ENCODE data around the gene HSPA12A.

Gene HSPA12A

GRCh38 chr10:116627386-116627933, 114.9 kb downstream of the HSPA12A start:
- Histone ChIP-seq H3K27me3 (ENCODE audit: control insufficient read depth, insufficient read depth, low read length) (peaks cover 9% of the 10 kb centered on the region), H3K9me3 (ENCODE audit: control insufficient read depth, insufficient read depth, low read length) (no peaks in the 10 kb centered on the region), H3K36me3 (ENCODE audit: control insufficient read depth, insufficient read depth, low read length) (no peaks in the 10 kb centered on the region), H3K4me3 (ENCODE audit: low read depth, low read length) (peak overlapping the region; percentile 75), H3K4me1 (ENCODE audit: control insufficient read depth, insufficient read depth, low read length) (0 out of 2 replicates have a peak, but pooled peaks cover 3% of the 10 kb centered on the region), H3K9ac (ENCODE audit: low read depth, low read length) (0 out of 2 replicates have a peak overlapping the region, but pooled peaks have one; percentile 48), H3K27ac (ENCODE audit: low read depth, low read length) (no peak overlapping the region)

- 0 out of 2 replicates have a peak, but pooled peaks cover 3% of the 10 kb centered on the region for H3K4me1 ChIP-seq (ENCODE audit: control insufficient read depth, insufficient read depth, low read length)
- H3K27ac ChIP-seq (ENCODE audit: low read depth, low read length) = no peak overlapping the region
- H3K36me3 ChIP-seq (ENCODE audit: control insufficient read depth, insufficient read depth, low read length) = no peaks in the 10 kb centered on the region
Observed at GRCh38 chr10:116626815-116627214, 115.6 kb downstream of the HSPA12A start.

GRCh38 chr10:116625845-116626244, 116.5 kb downstream of the HSPA12A start:
- no peaks in the 10 kb centered on the region for H3K9me3 ChIP-seq (ENCODE audit: control insufficient read depth, insufficient read depth, low read length)
- H3K27ac ChIP-seq (ENCODE audit: low read depth, low read length) = no peak overlapping the region
- no peak overlapping the region for H3K4me3 ChIP-seq (ENCODE audit: low read depth, low read length)
- H3K9ac ChIP-seq (ENCODE audit: low read depth, low read length) = no peak overlapping the region
- no peaks in the 10 kb centered on the region for H3K36me3 ChIP-seq (ENCODE audit: control insufficient read depth, insufficient read depth, low read length)
- peaks cover 9% of the 10 kb centered on the region for H3K27me3 ChIP-seq (ENCODE audit: control insufficient read depth, insufficient read depth, low read length)
- 0 out of 2 replicates have a peak, but pooled peaks cover 3% of the 10 kb centered on the region for H3K4me1 ChIP-seq (ENCODE audit: control insufficient read depth, insufficient read depth, low read length)

More at GRCh38 chr10:116626815-116627214, 115.6 kb downstream of the HSPA12A start:
- Histone ChIP-seq H3K9ac (ENCODE audit: low read depth, low read length) (no peak overlapping the region), H3K9me3 (ENCODE audit: control insufficient read depth, insufficient read depth, low read length) (no peaks in the 10 kb centered on the region), H3K27me3 (ENCODE audit: control insufficient read depth, insufficient read depth, low read length) (peaks cover 9% of the 10 kb centered on the region), H3K4me3 (ENCODE audit: low read depth, low read length) (no peak overlapping the region)

- Histone ChIP-seq H3K9ac (ENCODE audit: low read depth, low read length) (no peak overlapping the region), H3K4me3 (ENCODE audit: low read depth, low read length) (no peak overlapping the region), H3K9me3 (ENCODE audit: control insufficient read depth, insufficient read depth, low read length) (no peaks in the 10 kb centered on the region), H3K36me3 (ENCODE audit: control insufficient read depth, insufficient read depth, low read length) (no peaks in the 10 kb centered on the region), H3K4me1 (ENCODE audit: control insufficient read depth, insufficient read depth, low read length) (0 out of 2 replicates have a peak, but pooled peaks cover 5% of the 10 kb centered on the region), H3K27me3 (ENCODE audit: control insufficient read depth, insufficient read depth, low read length) (peaks cover 8% of the 10 kb centered on the region), H3K27ac (ENCODE audit: low read depth, low read length) (no peak overlapping the region)
Observed at GRCh38 chr10:116621934-116622655, 120.3 kb downstream of the HSPA12A start.

GRCh38 chr10:116621476-116621875, 120.9 kb downstream of the HSPA12A start:
- Histone ChIP-seq H3K4me3 (ENCODE audit: low read depth, low read length) (no peak overlapping the region), H3K27ac (ENCODE audit: low read depth, low read length) (no peak overlapping the region), H3K27me3 (ENCODE audit: control insufficient read depth, insufficient read depth, low read length) (peaks cover 2% of the 10 kb centered on the region; the same call in 1 of the 2 replicates), H3K9me3 (ENCODE audit: control insufficient read depth, insufficient read depth, low read length) (no peaks in the 10 kb centered on the region), H3K4me1 (ENCODE audit: control insufficient read depth, insufficient read depth, low read length) (0 out of 2 replicates have a peak, but pooled peaks cover 3% of the 10 kb centered on the region), H3K36me3 (ENCODE audit: control insufficient read depth, insufficient read depth, low read length) (no peaks in the 10 kb centered on the region), H3K9ac (ENCODE audit: low read depth, low read length) (no peak overlapping the region)
